Ishikawa (cell line): Measurements from ENCODE around the gene ITFG1.

Source experiments
- CEBPB ChIP-seq: IDR thresholded peaks from 2 replicates; pipeline ENCODE4 v1.6.1; 2012
- CREB1 ChIP-seq: IDR thresholded peaks from 2 replicates; pipeline ENCODE4 v1.6.1; 2012; ENCODE audit warnings: low read depth
- EGR1 ChIP-seq: IDR thresholded peaks from 2 replicates; pipeline ENCODE4 v1.6.1; 2012
- EP300 ChIP-seq: IDR thresholded peaks from 2 replicates; pipeline ENCODE4 v1.6.1; 2012; ENCODE audit warnings: borderline replicate concordance
- FOXM1 ChIP-seq: IDR thresholded peaks from 2 replicates; pipeline ENCODE4 v1.6.1; 2012; ENCODE audit warnings: low read depth, borderline replicate concordance
- NFIC ChIP-seq: IDR thresholded peaks from 2 replicates; pipeline ENCODE4 v1.6.1; 2012
- RAD21 ChIP-seq: IDR thresholded peaks from 2 replicates; pipeline ENCODE4 v1.6.1; 2012; ENCODE audit warnings: low read depth
- TAF1 ChIP-seq: IDR thresholded peaks from 2 replicates; pipeline ENCODE4 v1.6.1; 2012; ENCODE audit warnings: low read depth, mild to moderate bottlenecking
- TCF12 ChIP-seq: IDR thresholded peaks from 2 replicates; pipeline ENCODE4 v1.6.1; 2012; ENCODE audit warnings: low read depth
- TEAD4 ChIP-seq: IDR thresholded peaks from 2 replicates; pipeline ENCODE4 v1.6.1; 2012
- YY1 ChIP-seq: IDR thresholded peaks from 2 replicates; pipeline ENCODE4 v1.6.1; 2012; ENCODE audit warnings: low read depth
- ZBTB7A ChIP-seq: IDR thresholded peaks from 2 replicates; pipeline ENCODE4 v1.6.1; 2012; ENCODE audit warnings: low read depth
- TF ChIP-seq, protein P1 (sequence below): IDR thresholded peaks from 2 replicates; pipeline ENCODE4 v1.6.1; 2012
- TF ChIP-seq, protein P2 (sequence below): IDR thresholded peaks from 2 replicates; pipeline ENCODE4 v1.6.1; 2012
- TF ChIP-seq, protein P3 (sequence below): IDR thresholded peaks from 2 replicates; pipeline ENCODE4 v1.6.1; 2012; ENCODE audit warnings: low read depth, mild to moderate bottlenecking

Gene ITFG1

DNA sequence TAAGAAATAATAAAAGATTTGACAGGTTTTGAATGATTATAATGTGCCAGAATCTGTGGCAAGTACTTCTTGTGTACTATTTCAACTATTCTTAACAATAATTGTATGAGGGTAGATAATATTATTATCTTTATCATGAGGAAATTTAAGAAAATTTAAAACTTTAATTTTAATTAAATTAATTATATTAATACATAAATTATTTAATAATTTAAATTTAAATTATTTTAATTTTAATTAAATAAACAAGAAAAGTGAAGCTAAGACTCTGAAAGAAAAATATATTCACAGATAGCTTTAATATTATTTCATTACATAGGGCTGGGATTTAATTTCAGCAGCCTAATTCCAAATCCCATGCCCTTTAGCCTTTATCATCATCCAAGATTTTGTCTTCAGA is 285.7 kb downstream of the ITFG1 start:
- no peak for TF ChIP-seq EP300
- TF ChIP-seq FOXM1 = no peak
- TF ChIP-seq, protein P1, sequence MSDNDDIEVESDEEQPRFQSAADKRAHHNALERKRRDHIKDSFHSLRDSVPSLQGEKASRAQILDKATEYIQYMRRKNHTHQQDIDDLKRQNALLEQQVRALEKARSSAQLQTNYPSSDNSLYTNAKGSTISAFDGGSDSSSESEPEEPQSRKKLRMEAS = no peak
- no peak for TF ChIP-seq TEAD4

DNA sequence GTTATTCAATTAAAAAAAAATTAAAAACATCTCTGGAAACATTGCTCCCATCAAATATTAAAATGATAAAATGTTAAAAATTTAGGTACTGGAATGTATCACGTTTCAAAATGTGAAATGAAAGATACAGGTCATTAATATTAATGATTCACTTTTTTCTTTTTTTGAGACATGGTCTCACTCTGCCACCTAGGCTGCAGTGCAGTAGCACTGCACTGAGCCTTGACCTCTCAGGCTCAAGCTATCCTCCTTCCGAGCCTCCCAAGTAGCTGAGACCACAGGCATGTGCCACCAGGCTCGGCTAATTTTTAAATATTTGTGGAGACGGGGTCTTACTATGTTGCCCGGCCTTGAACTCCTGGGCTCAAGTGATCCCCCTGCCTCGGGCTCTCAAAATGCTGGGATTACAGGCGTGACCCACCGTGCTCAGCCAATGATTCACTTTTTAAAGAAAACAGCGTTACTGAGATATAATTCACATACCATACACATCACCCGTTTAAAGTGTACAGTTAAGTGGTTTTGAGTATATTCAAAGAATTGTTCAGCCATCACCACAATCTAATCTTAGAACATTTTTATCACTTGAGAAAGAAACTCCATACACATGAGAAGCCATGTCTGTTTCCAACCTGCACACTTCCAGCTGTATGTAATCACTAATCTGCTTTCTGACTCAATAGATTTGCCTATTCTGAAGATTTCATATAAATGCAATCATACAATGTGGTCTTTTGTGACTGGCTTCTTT is 298.0 kb downstream of the ITFG1 start:
- no peak for TF ChIP-seq TEAD4
- no peak for TF ChIP-seq TCF12
- TF ChIP-seq, protein P2, sequence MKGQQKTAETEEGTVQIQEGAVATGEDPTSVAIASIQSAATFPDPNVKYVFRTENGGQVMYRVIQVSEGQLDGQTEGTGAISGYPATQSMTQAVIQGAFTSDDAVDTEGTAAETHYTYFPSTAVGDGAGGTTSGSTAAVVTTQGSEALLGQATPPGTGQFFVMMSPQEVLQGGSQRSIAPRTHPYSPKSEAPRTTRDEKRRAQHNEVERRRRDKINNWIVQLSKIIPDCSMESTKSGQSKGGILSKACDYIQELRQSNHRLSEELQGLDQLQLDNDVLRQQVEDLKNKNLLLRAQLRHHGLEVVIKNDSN = no peak
- TF ChIP-seq FOXM1 = no peak
- peak; percentile 6; the same call in 1 of the 2 replicates for TF ChIP-seq RAD21

DNA sequence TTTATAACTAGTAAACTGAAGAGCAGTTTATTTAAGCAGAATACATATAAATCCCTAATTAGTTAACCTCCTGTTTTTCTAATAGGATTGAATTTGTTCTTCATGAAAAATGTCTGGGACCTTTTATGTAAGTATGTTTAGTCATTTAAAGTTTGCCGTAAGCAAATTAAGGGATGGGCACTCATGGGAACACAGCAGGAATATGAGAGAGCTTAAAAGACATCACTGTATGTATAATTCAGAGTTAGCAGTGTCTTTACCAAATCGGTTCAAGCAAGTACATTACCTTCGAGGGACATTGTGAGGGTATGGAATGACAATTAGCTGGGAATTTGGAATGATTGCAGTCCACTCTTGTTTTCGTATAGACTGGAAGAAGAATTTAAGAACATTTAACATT is 299.4 kb downstream of the ITFG1 start:
- no peak for TF ChIP-seq TEAD4

DNA sequence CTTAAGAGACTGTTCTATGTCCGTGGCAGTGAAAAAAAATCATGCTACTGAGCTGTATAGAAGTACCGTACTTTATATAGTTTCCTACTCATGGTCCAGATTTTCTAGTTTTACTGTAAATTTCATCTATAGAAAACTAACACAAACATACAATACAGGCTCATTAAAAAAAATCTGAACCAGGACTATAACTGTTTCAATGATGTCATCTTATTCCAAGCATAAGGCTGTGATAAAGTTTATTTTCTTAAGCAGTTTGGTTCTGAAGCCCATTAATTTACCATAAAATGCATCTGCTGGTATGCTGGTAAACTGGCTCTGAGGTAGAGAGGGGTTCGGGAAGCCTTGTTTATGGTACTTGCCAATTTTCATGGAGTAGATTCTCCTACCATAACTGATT is 300.4 kb downstream of the ITFG1 start:
- no peak for TF ChIP-seq EP300
- no peak for TF ChIP-seq EGR1
- TF ChIP-seq CREB1 = no peak
- no peak for TF ChIP-seq NFIC
- no peak for TF ChIP-seq CEBPB
- TF ChIP-seq, protein P1 = no peak
- TF ChIP-seq ZBTB7A = no peak
- TF ChIP-seq TCF12 = no peak
- TF ChIP-seq, protein P2 = no peak
- no peak for TF ChIP-seq TEAD4
- TF ChIP-seq, protein P3, sequence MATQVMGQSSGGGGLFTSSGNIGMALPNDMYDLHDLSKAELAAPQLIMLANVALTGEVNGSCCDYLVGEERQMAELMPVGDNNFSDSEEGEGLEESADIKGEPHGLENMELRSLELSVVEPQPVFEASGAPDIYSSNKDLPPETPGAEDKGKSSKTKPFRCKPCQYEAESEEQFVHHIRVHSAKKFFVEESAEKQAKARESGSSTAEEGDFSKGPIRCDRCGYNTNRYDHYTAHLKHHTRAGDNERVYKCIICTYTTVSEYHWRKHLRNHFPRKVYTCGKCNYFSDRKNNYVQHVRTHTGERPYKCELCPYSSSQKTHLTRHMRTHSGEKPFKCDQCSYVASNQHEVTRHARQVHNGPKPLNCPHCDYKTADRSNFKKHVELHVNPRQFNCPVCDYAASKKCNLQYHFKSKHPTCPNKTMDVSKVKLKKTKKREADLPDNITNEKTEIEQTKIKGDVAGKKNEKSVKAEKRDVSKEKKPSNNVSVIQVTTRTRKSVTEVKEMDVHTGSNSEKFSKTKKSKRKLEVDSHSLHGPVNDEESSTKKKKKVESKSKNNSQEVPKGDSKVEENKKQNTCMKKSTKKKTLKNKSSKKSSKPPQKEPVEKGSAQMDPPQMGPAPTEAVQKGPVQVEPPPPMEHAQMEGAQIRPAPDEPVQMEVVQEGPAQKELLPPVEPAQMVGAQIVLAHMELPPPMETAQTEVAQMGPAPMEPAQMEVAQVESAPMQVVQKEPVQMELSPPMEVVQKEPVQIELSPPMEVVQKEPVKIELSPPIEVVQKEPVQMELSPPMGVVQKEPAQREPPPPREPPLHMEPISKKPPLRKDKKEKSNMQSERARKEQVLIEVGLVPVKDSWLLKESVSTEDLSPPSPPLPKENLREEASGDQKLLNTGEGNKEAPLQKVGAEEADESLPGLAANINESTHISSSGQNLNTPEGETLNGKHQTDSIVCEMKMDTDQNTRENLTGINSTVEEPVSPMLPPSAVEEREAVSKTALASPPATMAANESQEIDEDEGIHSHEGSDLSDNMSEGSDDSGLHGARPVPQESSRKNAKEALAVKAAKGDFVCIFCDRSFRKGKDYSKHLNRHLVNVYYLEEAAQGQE = no peak
- no peak for TF ChIP-seq YY1
- TF ChIP-seq RAD21 = no peak
- no peak for TF ChIP-seq FOXM1
- TF ChIP-seq TAF1 = no peak

DNA sequence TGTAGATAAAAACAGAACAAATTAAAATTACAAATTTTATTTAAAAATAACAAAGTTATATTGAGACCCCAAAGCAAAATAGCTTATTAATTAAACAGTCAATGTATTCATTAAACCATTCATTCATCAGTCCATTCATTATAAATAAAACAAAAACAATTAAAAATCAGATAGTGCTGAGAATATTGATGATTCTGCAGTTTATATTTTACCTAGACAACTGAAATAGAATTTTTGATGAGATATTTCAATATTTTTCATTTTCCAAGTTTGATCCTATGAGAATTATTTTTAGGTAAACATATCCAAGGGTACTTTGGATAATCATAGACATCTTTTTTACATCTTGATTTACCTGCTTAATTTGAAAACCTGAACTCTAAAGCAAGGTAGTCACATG is 301.9 kb downstream of the ITFG1 start:
- TF ChIP-seq NFIC (no peak), FOXM1 (no peak), ZBTB7A (no peak), RAD21 (no peak), TEAD4 (no peak), EP300 (no peak), TCF12 (no peak), EGR1 (no peak), CEBPB (no peak), YY1 (no peak), TAF1 (no peak), CREB1 (no peak)
- TF ChIP-seq, protein P2 = no peak
- TF ChIP-seq, protein P3 = no peak
- TF ChIP-seq, protein P1 = no peak

DNA sequence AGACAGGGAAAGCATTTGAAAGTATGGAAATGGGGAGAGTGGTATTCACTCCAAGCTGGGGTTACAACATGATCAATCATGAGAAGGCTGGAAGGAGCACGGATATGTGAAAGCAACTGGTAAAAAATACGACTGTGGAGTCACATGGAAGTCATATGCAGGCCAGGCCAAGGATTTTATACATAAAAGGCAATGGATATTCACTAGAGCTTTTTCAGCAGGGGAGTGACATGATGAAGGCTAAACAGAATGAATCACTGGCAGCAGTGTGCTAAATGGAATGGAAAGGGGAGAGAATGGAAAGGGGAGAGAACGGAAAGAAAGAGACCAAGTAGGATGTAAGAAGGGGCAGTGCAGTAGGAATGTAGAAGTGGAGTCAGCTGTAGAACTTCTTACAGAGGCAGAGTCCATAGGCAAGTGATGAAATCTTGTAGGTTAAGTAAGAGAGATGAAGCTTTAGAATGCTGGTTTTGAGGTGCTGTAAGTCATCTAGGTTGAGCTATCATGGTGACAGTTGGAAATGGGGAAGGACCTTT is 304.1 kb downstream of the ITFG1 start:
- TF ChIP-seq RAD21 (no peak), EP300 (no peak), TCF12 (no peak), TEAD4 (no peak), YY1 (no peak), NFIC (no peak), FOXM1 (no peak), ZBTB7A (no peak), EGR1 (no peak)
- TF ChIP-seq, protein P2 = no peak
- TF ChIP-seq, protein P1 = no peak
- TF ChIP-seq, protein P3 = no peak
